ENCODE data around the gene DDX1. TPM values are rescaled to one million over a fixed set of nuclear protein-coding genes. Genes with fewer than 3 reads are reported as not detected.

Gene DDX1
- polyA plus RNA-seq, 3 donors, result 14.1 to 35.4 (median 30.1) TPM

GRCh38 chr2:15675456-15676195 lies 84.0 kb downstream of the DDX1 start:
- no peak for TF ChIP-seq CTCF (IDR thresholded peaks at IDR 0.05)
- Histone ChIP-seq H3K9me3 (replicated peaks in 1 of 2; ENCODE audit: control insufficient read depth in 1 of 2, insufficient read depth in 1 of 2, low read length in 2 of 2) (no peaks in the 10 kb centered on the region), H3K79me2 (ENCODE audit: insufficient read depth, low read length) (no peaks in the 10 kb centered on the region), H3K27ac (ENCODE audit: low read depth in 1 of 2, low read length in 2 of 2) (no peak overlapping the region), H3K4me1 (ENCODE audit: control insufficient read depth in 1 of 2, insufficient read depth in 2 of 2, low read length in 2 of 2) (no peaks in the 10 kb centered on the region), H4K20me1 (ENCODE audit: insufficient read depth, low read length) (no peaks in the 10 kb centered on the region), H3K4me2 (replicated peaks; ENCODE audit: extremely low read depth, low read length, poor library complexity, severe bottlenecking) (no peak overlapping the region), H2AFZ (ENCODE audit: insufficient read depth, low read depth, low read length, poor library complexity, severe bottlenecking) (no peak overlapping the region), H3K9ac (ENCODE audit: insufficient read depth, low read length, poor library complexity, severe bottlenecking) (no peak overlapping the region), H3K36me3 (replicated peaks in 1 of 2; ENCODE audit: control insufficient read depth in 1 of 2, insufficient read depth in 2 of 2, low read length in 2 of 2) (no peaks in the 10 kb centered on the region), H3K4me3 (replicated peaks in 1 of 3; ENCODE audit: low read depth in 2 of 3, low read length in 3 of 3) (no peak overlapping the region), H3K27me3 (ENCODE audit: control insufficient read depth in 2 of 2, insufficient read depth in 2 of 2, low read length in 2 of 2) (no peaks in the 10 kb centered on the region)
- 100% methylated on average over 6 of the region's 10 CpGs for WGBS (ENCODE audit: insufficient coverage)
- peaks cover 0 to 10% (median 4%) of the 10 kb centered on the region in 7 donors for H3K9me3 Mint-ChIP-seq
- peak overlapping the region in 1 of 7 donors; percentile 1 for H3K27ac Mint-ChIP-seq
- intact Hi-C loops (cut with micrococcal nuclease), result no loop called here
- H3K4me1 Mint-ChIP-seq, result no peaks in the 10 kb centered on the region
- no peak overlapping the region for H3K4me3 Mint-ChIP-seq
- H3K27me3 Mint-ChIP-seq (ENCODE audit: low read depth in 3 of 3), result peaks cover 0 to 3% (median 2%) of the 10 kb centered on the region in 3 donors
- DNase-seq, result no peak
- no peaks in the 10 kb centered on the region for H3K36me3 Mint-ChIP-seq

GRCh38 chr2:15677141-15677843 lies 85.6 kb downstream of the DDX1 start:
- H3K36me3 Mint-ChIP-seq, result no peaks in the 10 kb centered on the region
- no peak overlapping the region for H3K9ac ChIP-seq (ENCODE audit: insufficient read depth, low read length, poor library complexity, severe bottlenecking)

More at GRCh38 chr2:15677141-15677843, 85.6 kb downstream of the DDX1 start:
- Histone ChIP-seq H3K4me3 (replicated peaks in 1 of 3; ENCODE audit: low read depth in 2 of 3, low read length in 3 of 3) (no peak overlapping the region), H3K27me3 (ENCODE audit: control insufficient read depth in 2 of 2, insufficient read depth in 2 of 2, low read length in 2 of 2) (no peaks in the 10 kb centered on the region), H3K4me1 (ENCODE audit: control insufficient read depth in 1 of 2, insufficient read depth in 2 of 2, low read length in 2 of 2) (no peaks in the 10 kb centered on the region), H2AFZ (ENCODE audit: insufficient read depth, low read depth, low read length, poor library complexity, severe bottlenecking) (no peak overlapping the region), H4K20me1 (ENCODE audit: insufficient read depth, low read length) (no peaks in the 10 kb centered on the region), H3K36me3 (replicated peaks in 1 of 2; ENCODE audit: control insufficient read depth in 1 of 2, insufficient read depth in 2 of 2, low read length in 2 of 2) (no peaks in the 10 kb centered on the region), H3K27ac (ENCODE audit: low read depth in 1 of 2, low read length in 2 of 2) (no peak overlapping the region), H3K4me2 (replicated peaks; ENCODE audit: extremely low read depth, low read length, poor library complexity, severe bottlenecking) (no peak overlapping the region), H3K9me3 (replicated peaks in 1 of 2; ENCODE audit: control insufficient read depth in 1 of 2, insufficient read depth in 1 of 2, low read length in 2 of 2) (no peaks in the 10 kb centered on the region), H3K79me2 (ENCODE audit: insufficient read depth, low read length) (no peaks in the 10 kb centered on the region)
- DNase-seq, result no peak
- TF ChIP-seq CTCF (IDR thresholded peaks at IDR 0.05), result no peak
- Mint-ChIP-seq H3K27me3 (ENCODE audit: low read depth in 3 of 3) (peaks cover 0 to 2% (median 1%) of the 10 kb centered on the region in 3 donors), H3K4me1 (no peaks in the 10 kb centered on the region), H3K9me3 (peaks cover 0 to 11% (median 6%) of the 10 kb centered on the region in 7 donors), H3K4me3 (no peak overlapping the region), H3K27ac (no peak overlapping the region)
- intact Hi-C loops (cut with micrococcal nuclease), result no loop called here
- WGBS (ENCODE audit: insufficient coverage), result no CpG with 5 or more reads among the region's 9 CpGs
